Mucosa of stomach (tissue), 1 donor: ENCODE data around the gene CRISPLD2.

Experiments used
- H3K27me3 ChIP-seq: one replicate; pipeline ENCODE4 v1.7.0; 2013; ENCODE audit warnings: mild to moderate bottlenecking, low read length; ENCODE audit not compliant: control insufficient read depth, insufficient read depth
- H3K36me3 ChIP-seq: one replicate; pipeline ENCODE4 v1.7.0; 2013; ENCODE audit warnings: low read length; ENCODE audit not compliant: control insufficient read depth, insufficient read depth
- H3K4me1 ChIP-seq: one replicate; pipeline ENCODE4 v1.7.0; 2013; ENCODE audit warnings: mild to moderate bottlenecking, low read length; ENCODE audit not compliant: control insufficient read depth, insufficient read depth
- H3K4me3 ChIP-seq: one replicate; pipeline ENCODE4 v1.7.0; 2013; ENCODE audit warnings: low read length
- H3K9ac ChIP-seq: one replicate; pipeline ENCODE4 v1.7.0; 2013; ENCODE audit warnings: mild to moderate bottlenecking, low read length, moderate library complexity
- H3K9me3 ChIP-seq: one replicate; pipeline ENCODE4 v1.7.0; 2013; ENCODE audit warnings: mild to moderate bottlenecking, low read length, moderate library complexity; ENCODE audit not compliant: control insufficient read depth
- donor health status: Pancreatic carcinoma.

The CRISPLD2 gene

DNA sequence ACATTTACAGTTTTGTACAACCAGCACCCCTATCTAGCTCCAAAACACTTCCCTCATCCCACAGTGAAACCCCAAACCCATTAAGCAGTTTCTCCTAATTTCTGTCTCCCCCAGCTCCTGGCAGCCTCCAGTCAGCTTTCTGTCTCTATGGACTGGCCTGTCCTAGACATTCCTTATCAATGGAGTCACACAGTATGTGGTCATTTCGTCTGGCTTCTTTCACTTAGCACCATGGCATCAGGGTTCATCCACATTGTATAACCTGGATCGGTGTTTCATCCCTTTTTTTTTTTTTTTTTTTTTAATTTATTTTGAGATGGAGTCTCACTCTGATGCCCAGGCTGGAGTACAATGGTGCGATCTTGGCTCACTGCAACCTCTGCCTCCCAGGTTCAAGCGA, 123.0 kb downstream of the CRISPLD2 start:
- no peaks in the 10 kb centered on the region for H3K9me3 ChIP-seq
- no peaks in the 10 kb centered on the region for H3K27me3 ChIP-seq
- H3K9ac ChIP-seq = no peak overlapping the region
- no peaks in the 10 kb centered on the region for H3K36me3 ChIP-seq
- H3K4me1 ChIP-seq = no peaks in the 10 kb centered on the region
- H3K4me3 ChIP-seq = no peak overlapping the region

- no peaks in the 10 kb centered on the region for H3K36me3 ChIP-seq
- no peaks in the 10 kb centered on the region for H3K27me3 ChIP-seq
Measured at GRCh38 chr16:84943620-84944019, 123.8 kb downstream of the CRISPLD2 start.

GRCh38 chr16:84947022-84947421, 127.2 kb downstream of the CRISPLD2 start:
- Histone ChIP-seq H3K4me3 (no peak overlapping the region), H3K9me3 (no peaks in the 10 kb centered on the region), H3K9ac (no peak overlapping the region), H3K4me1 (no peaks in the 10 kb centered on the region), H3K27me3 (no peaks in the 10 kb centered on the region), H3K36me3 (no peaks in the 10 kb centered on the region)

More at GRCh38 chr16:84943620-84944019, 123.8 kb downstream of the CRISPLD2 start:
- Histone ChIP-seq H3K4me1 (no peaks in the 10 kb centered on the region), H3K9ac (no peak overlapping the region), H3K4me3 (no peak overlapping the region), H3K9me3 (no peaks in the 10 kb centered on the region)

- peaks cover 10% of the 10 kb centered on the region for H3K4me1 ChIP-seq
- no peak overlapping the region for H3K4me3 ChIP-seq
- no peaks in the 10 kb centered on the region for H3K27me3 ChIP-seq
- no peaks in the 10 kb centered on the region for H3K9me3 ChIP-seq
- H3K36me3 ChIP-seq = no peaks in the 10 kb centered on the region
- no peak overlapping the region for H3K9ac ChIP-seq
Measured at GRCh38 chr16:84947996-84948850, 128.4 kb downstream of the CRISPLD2 start.

GRCh38 chr16:84948851-84949610, 129.2 kb downstream of the CRISPLD2 start:
- H3K4me1 ChIP-seq = peaks cover 12% of the 10 kb centered on the region
- no peak overlapping the region for H3K9ac ChIP-seq
- H3K9me3 ChIP-seq = no peaks in the 10 kb centered on the region
- H3K4me3 ChIP-seq = no peak overlapping the region
- H3K27me3 ChIP-seq = no peaks in the 10 kb centered on the region
- no peaks in the 10 kb centered on the region for H3K36me3 ChIP-seq

DNA sequence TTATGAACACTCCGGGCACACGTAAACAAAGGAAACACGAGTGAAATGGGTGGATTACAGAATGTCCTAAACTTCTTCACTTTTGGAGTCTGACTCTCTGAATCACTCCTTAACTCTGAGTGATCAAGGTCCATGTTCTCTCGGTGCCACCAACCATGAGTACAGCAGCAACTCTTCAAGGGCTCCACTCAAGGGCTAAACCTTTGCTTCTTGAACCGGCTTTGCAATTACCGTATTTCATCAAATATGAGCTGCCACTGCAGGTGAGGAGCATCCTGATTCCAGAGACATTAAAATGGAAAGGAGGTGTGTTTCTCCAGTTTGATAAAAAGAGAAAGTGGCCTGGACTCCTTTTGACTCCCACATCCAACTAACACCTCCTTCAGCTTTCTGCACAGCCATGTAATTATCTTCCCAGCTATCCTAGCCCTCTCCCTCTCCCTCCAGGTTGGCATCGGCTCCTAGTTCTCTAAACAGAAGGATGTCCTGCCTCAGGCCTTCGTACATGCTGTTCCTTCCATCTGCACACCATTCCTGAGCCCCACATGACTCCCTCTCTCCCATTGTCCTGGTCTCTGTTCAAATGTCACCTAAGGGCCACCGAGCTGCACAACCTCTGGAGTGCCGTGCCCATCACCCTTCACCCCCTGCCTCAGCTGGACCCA, 130.1 kb downstream of the CRISPLD2 start:
- H3K4me1 ChIP-seq = peaks cover 12% of the 10 kb centered on the region
- H3K9ac ChIP-seq = no peak overlapping the region
- no peaks in the 10 kb centered on the region for H3K36me3 ChIP-seq
- H3K9me3 ChIP-seq = no peaks in the 10 kb centered on the region
- no peak overlapping the region for H3K4me3 ChIP-seq
- no peaks in the 10 kb centered on the region for H3K27me3 ChIP-seq

DNA sequence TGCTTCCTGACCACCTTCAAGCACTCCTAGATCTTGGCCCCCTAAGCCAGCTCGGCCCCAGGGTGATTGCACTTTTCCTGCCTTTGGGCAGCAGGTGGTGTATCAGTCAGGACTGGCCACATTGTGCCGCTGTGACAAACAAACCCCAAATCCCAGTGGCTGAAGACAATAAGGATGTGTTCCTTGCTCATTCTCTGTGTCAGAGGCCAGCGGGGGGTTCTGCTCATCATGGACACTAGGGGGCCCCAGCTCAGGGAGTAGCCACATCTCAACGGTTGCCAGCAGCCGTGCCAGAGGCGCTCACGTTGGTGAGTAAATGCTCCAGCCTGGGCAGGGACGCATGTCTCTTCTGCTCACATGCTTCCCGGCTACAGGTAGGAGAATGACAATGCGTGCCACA, 131.1 kb downstream of the CRISPLD2 start:
- H3K9me3 ChIP-seq = no peaks in the 10 kb centered on the region
- H3K9ac ChIP-seq = no peak overlapping the region
- H3K27me3 ChIP-seq = no peaks in the 10 kb centered on the region
- no peaks in the 10 kb centered on the region for H3K36me3 ChIP-seq
- H3K4me3 ChIP-seq = no peak overlapping the region
- H3K4me1 ChIP-seq = peaks cover 12% of the 10 kb centered on the region

DNA sequence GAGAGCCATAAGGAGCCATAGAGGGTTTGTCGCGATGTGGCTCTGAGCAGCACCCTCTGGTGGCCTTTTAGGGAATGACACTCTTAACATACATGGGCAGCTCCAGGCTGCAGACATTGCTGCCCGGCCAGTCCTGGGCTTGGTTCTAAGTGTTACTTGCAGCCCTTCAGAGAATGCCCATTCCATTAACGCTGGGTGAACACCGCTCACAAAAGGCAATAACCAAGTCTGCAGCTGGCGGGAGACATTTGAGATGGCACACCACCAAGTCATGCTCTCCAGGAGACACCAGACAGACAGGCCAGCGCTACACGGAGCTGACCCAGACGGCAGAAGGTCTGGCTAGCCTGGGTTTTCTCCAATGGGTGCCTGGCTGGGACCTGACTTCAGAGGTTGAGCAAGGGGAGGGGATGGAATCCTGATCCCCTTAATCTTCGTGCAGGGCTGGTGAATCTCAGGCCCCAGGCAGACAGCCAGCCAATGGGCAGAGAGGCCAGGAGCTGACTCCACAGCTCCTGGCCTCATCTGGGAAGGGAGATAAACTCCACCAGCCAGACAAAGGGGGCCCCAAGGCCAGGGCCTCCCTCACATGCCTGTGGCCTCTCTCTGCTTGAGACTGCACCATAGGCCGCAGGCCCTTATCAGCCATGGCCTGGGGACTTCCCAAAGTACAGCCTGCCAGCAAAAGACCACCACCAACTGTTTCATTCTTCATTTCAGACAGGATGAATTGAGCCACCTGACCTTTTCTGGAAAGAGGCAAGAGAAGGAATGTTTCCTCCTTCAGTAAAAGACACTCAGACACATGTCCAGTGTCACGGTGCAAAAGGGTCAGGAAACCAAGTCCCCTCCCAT, 132.8 kb downstream of the CRISPLD2 start:
- Histone ChIP-seq H3K36me3 (no peaks in the 10 kb centered on the region), H3K9me3 (no peaks in the 10 kb centered on the region), H3K27me3 (no peaks in the 10 kb centered on the region), H3K4me3 (no peak overlapping the region), H3K9ac (no peak overlapping the region), H3K4me1 (peaks cover 12% of the 10 kb centered on the region)

GRCh38 chr16:84953190-84953746, 133.5 kb downstream of the CRISPLD2 start:
- Histone ChIP-seq H3K27me3 (no peaks in the 10 kb centered on the region), H3K9me3 (no peaks in the 10 kb centered on the region), H3K36me3 (no peaks in the 10 kb centered on the region), H3K9ac (no peak overlapping the region), H3K4me1 (peaks cover 12% of the 10 kb centered on the region), H3K4me3 (no peak overlapping the region)

DNA sequence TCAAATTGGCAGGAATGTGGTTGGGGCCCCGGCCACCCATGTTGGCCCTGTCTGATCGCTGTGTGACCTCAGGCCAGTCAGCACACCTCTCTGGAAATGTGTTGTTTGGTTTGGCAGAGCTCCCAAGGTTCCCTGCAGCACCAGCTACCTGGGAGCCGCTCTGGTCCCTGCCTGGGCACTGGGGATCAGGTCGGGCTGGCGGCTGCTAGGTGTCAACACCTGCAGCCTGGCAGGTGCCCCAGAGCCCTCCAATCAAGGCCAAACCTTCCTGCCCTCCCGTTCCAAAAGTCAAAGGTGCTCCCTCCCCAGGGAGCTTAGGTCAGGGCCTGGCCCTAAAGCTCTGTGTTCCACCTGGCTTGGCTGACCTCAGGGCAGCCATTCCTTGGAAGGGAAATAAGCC, 135.6 kb downstream of the CRISPLD2 start:
- Histone ChIP-seq H3K9me3 (no peaks in the 10 kb centered on the region), H3K27me3 (no peaks in the 10 kb centered on the region), H3K36me3 (no peaks in the 10 kb centered on the region), H3K4me1 (peaks cover 12% of the 10 kb centered on the region), H3K9ac (no peak overlapping the region), H3K4me3 (no peak overlapping the region)

DNA sequence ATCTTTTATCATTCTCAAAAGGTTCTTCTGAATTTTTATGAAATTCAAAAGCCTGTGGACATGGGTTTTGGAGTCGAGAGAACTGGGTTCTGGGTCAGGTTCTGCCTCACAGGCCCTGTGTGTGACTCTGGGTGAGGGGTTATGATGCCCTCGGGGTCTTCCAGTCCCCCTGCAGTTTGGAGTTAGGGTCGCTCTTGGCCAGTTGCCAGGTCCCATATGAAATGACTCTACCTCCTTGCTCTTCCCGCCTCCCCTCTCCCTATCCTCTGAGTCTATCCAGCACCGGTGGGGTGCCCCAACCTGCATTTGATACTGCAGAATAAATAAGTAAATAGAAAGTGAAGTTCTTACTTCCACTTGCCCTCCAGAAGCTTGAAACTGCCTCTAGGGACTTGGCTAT, 137.4 kb downstream of the CRISPLD2 start:
- Histone ChIP-seq H3K36me3 (no peaks in the 10 kb centered on the region), H3K4me1 (peaks cover 12% of the 10 kb centered on the region), H3K9ac (no peak overlapping the region), H3K4me3 (no peak overlapping the region), H3K27me3 (no peaks in the 10 kb centered on the region), H3K9me3 (no peaks in the 10 kb centered on the region)
